GM08714 (cell line): ENCODE data around the gene GNB1L.

Source experiments
- H3K4me3 ChIP-seq: fragments of 200-500 bp; sonication (Bioruptor generic); 2 replicates; pipeline ENCODE4 v1.5.1; 2014; ENCODE audit warnings: mild to moderate bottlenecking, low read length, inconsistent platforms
- ZNF274 ChIP-seq: IDR thresholded peaks from 2 replicates; pipeline ENCODE4 v1.6.1; 2012; ENCODE audit warnings: mild to moderate bottlenecking, low read depth, low read length

The GNB1L gene

GRCh38 chr22:19816372-19817119 lies 38.1 kb downstream of the GNB1L start:
- no peak for TF ChIP-seq ZNF274
- H3K4me3 ChIP-seq = no peak overlapping the region

- no peak for TF ChIP-seq ZNF274
- H3K4me3 ChIP-seq = no peak overlapping the region
Measured at GRCh38 chr22:19815823-19816290, 38.8 kb downstream of the GNB1L start.

- TF ChIP-seq ZNF274 = no peak
- H3K4me3 ChIP-seq = no peak overlapping the region
Measured at GRCh38 chr22:19815093-19815822, 39.4 kb downstream of the GNB1L start.

GRCh38 chr22:19814428-19814827 lies 40.2 kb downstream of the GNB1L start:
- TF ChIP-seq ZNF274 = no peak
- H3K4me3 ChIP-seq = no peak overlapping the region

GRCh38 chr22:19812910-19813309 lies 41.8 kb downstream of the GNB1L start:
- H3K4me3 ChIP-seq = no peak overlapping the region
- no peak for TF ChIP-seq ZNF274

GRCh38 chr22:19811811-19812771 lies 42.6 kb downstream of the GNB1L start:
- no peak overlapping the region for H3K4me3 ChIP-seq
- no peak for TF ChIP-seq ZNF274

GRCh38 chr22:19811211-19811621 lies 43.5 kb downstream of the GNB1L start:
- no peak overlapping the region for H3K4me3 ChIP-seq
- no peak for TF ChIP-seq ZNF274

- TF ChIP-seq ZNF274 = no peak
Measured at GRCh38 chr22:19810381-19811201, 44.1 kb downstream of the GNB1L start.

GRCh38 chr22:19809741-19810140 lies 44.9 kb downstream of the GNB1L start:
- no peak for TF ChIP-seq ZNF274
- H3K4me3 ChIP-seq = no peak overlapping the region

More at GRCh38 chr22:19810381-19811201, 44.1 kb downstream of the GNB1L start:
- no peak overlapping the region for H3K4me3 ChIP-seq

GRCh38 chr22:19808873-19809478 lies 45.7 kb downstream of the GNB1L start:
- no peak overlapping the region for H3K4me3 ChIP-seq
- no peak for TF ChIP-seq ZNF274

- no peak for TF ChIP-seq ZNF274
- H3K4me3 ChIP-seq = no peak overlapping the region
Measured at GRCh38 chr22:19807914-19808872, 46.5 kb downstream of the GNB1L start.

GRCh38 chr22:19807161-19807913 lies 47.3 kb downstream of the GNB1L start:
- no peak for TF ChIP-seq ZNF274
- H3K4me3 ChIP-seq = no peak overlapping the region
